Ovary (tissue), 1 donor: Measurements from ENCODE around the gene STK39.

Experiments used
- EP300 ChIP-seq: sonication (generic); formaldehyde crosslinking; IDR thresholded peaks from one replicate; pipeline ENCODE4 v1.6.1; 2017; ENCODE audit warnings: antibody characterized with exemption
- POLR2A ChIP-seq: fragments of 450-650 bp; IDR thresholded peaks from one replicate; pipeline ENCODE4 v1.6.1; 2017; ENCODE audit warnings: antibody characterized with exemption, mild to moderate bottlenecking, moderate library complexity

DNA sequence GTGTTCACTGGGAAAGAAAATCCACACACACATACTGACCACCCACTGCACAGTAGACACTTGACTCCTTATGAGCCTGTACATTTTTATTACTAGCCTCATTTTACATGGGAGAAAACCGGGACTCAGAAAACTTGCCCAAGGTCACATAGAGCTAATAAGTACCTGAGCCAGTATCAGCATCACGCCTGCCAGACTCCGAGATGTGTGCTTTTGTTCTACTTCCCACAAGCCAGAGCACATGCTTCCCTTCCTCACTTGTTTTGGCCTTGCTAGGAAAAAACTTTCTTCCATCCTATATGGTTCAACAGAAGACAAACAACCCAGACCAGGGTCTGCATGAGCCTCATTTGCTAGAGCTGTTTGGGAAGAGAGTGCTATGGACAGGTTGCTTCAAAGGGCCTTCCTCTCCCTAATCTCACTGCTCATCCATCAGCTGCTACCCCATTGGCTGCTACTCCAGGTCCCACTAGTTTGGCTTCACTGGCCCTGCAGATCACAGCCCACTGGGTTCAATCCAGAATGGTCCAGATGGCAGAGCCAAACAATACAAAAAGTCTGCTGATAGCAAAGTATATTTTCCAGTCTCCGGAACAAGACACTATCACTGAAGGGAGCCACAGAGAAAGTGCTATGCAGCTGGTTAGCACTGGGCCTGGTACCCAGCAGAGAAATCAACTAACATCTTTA is 63.9 kb downstream of the STK39 start:
- TF ChIP-seq POLR2A, result no peak
- no peak for TF ChIP-seq EP300
